ENCODE data around the gene NDRG4. TPM values are rescaled to one million over a fixed set of nuclear protein-coding genes. Genes with fewer than 3 reads are reported as not detected.

Gene NDRG4
- polyA plus RNA-seq, 1 donor from 2014 or later = 507 TPM

DNA sequence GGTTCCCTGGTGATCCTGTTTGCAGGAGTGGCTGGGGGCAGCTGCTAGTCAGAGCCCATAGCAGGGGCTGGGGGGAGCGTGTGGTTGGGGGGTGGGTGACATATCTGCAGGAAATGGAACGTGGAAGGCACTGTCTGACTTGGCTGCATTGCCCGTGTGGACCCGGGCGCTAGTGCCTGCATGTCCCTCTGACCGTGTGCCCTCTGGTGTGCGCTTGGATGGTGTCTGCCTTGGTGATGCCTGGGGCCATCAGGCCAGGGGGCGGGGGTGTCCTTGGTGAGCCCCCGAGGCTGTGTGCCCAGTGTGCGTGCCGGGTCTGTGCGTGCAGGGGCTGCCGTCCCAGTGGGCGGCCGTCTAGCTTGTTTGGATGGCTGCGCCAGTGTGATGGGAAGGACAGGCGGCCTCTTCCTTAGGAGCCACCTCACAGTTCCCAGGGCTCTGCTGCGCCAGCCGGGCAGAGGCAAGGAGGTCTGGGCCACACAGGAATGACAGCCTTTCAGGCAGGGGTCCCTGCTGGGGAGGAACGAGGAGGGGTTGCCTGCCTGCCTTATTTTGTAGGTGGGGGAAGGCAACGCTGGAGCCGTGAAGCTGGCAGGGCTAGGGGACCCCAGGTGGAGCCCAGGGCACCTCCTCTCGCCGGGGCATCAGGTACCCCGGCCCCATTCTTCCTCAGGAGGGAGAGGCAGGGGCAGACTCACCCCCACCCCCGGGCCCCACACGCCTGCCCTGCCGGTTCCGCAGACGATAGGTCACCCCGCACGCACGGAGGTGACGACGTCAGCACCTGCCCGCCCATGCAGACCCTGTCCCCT lies 693 bp downstream of the NDRG4 start:
- Histone ChIP-seq H3K79me2 (replicated peaks; ENCODE audit: insufficient read depth, low read length) (peaks cover 41% of the 10 kb centered on the region), H4K20me1 (ENCODE audit: insufficient read depth) (peaks cover 4% of the 10 kb centered on the region), H3K4me2 (ENCODE audit: low read length) (peak overlapping the region; percentile 77), H3K9ac (ENCODE audit: low read length) (peak overlapping the region; percentile 97), H3K27me3 (ENCODE audit: insufficient read depth, low read depth, low read length) (no peaks in the 10 kb centered on the region), H3K27ac (ENCODE audit: low read length) (peak overlapping the region; percentile 100), H3K36me3 (ENCODE audit: insufficient read depth, low read length) (no peaks in the 10 kb centered on the region), H3K9me2 (ENCODE audit: insufficient read depth, low read length) (no peaks in the 10 kb centered on the region), H3K4me3 (ENCODE audit: low read length) (peak overlapping the region; percentile 76), H2AFZ (ENCODE audit: low read depth, low read length) (peak overlapping the region; percentile 48), H3F3A (ENCODE audit: insufficient read depth, low read length, poor library complexity, severe bottlenecking) (peaks cover 16% of the 10 kb centered on the region), H3K9me3 (ENCODE audit: low read length) (no peaks in the 10 kb centered on the region)
- no peak for TF ChIP-seq EP300 (conservative IDR thresholded peaks at IDR 0.05; ENCODE audit: poor library complexity, severe bottlenecking)
- TF ChIP-seq, protein P1, sequence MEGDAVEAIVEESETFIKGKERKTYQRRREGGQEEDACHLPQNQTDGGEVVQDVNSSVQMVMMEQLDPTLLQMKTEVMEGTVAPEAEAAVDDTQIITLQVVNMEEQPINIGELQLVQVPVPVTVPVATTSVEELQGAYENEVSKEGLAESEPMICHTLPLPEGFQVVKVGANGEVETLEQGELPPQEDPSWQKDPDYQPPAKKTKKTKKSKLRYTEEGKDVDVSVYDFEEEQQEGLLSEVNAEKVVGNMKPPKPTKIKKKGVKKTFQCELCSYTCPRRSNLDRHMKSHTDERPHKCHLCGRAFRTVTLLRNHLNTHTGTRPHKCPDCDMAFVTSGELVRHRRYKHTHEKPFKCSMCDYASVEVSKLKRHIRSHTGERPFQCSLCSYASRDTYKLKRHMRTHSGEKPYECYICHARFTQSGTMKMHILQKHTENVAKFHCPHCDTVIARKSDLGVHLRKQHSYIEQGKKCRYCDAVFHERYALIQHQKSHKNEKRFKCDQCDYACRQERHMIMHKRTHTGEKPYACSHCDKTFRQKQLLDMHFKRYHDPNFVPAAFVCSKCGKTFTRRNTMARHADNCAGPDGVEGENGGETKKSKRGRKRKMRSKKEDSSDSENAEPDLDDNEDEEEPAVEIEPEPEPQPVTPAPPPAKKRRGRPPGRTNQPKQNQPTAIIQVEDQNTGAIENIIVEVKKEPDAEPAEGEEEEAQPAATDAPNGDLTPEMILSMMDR (IDR thresholded peaks at IDR 0.05; ENCODE audit: poor library complexity, severe bottlenecking) = no peak
- no peak for TF ChIP-seq EZH2 (IDR thresholded peaks at IDR 0.05; ENCODE audit: borderline replicate concordance, insufficient read depth, low read length, poor library complexity, severe bottlenecking)
- no peak for TF ChIP-seq SMC3 (conservative IDR thresholded peaks at IDR 0.05; ENCODE audit: poor library complexity)
- TF ChIP-seq TAF1 (IDR thresholded peaks at IDR 0.05; ENCODE audit: low read depth) = no peak
- no peak for TF ChIP-seq RAD21 (conservative IDR thresholded peaks at IDR 0.05)
- TF ChIP-seq MXI1 (conservative IDR thresholded peaks at IDR 0.05; ENCODE audit: poor library complexity, severe bottlenecking) = no peak
- TF ChIP-seq POLR2AphosphoS5 (IDR thresholded peaks at IDR 0.05) = no peak
- TF ChIP-seq, protein P2, sequence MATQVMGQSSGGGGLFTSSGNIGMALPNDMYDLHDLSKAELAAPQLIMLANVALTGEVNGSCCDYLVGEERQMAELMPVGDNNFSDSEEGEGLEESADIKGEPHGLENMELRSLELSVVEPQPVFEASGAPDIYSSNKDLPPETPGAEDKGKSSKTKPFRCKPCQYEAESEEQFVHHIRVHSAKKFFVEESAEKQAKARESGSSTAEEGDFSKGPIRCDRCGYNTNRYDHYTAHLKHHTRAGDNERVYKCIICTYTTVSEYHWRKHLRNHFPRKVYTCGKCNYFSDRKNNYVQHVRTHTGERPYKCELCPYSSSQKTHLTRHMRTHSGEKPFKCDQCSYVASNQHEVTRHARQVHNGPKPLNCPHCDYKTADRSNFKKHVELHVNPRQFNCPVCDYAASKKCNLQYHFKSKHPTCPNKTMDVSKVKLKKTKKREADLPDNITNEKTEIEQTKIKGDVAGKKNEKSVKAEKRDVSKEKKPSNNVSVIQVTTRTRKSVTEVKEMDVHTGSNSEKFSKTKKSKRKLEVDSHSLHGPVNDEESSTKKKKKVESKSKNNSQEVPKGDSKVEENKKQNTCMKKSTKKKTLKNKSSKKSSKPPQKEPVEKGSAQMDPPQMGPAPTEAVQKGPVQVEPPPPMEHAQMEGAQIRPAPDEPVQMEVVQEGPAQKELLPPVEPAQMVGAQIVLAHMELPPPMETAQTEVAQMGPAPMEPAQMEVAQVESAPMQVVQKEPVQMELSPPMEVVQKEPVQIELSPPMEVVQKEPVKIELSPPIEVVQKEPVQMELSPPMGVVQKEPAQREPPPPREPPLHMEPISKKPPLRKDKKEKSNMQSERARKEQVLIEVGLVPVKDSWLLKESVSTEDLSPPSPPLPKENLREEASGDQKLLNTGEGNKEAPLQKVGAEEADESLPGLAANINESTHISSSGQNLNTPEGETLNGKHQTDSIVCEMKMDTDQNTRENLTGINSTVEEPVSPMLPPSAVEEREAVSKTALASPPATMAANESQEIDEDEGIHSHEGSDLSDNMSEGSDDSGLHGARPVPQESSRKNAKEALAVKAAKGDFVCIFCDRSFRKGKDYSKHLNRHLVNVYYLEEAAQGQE (IDR thresholded peaks at IDR 0.05; ENCODE audit: borderline replicate concordance) = no peak

GRCh38 chr16:58501242-58502131 lies 1.5 kb downstream of the NDRG4 start:
- Histone ChIP-seq H3K9me2 (ENCODE audit: insufficient read depth, low read length) (no peaks in the 10 kb centered on the region), H3K36me3 (ENCODE audit: insufficient read depth, low read length) (no peaks in the 10 kb centered on the region), H2AFZ (ENCODE audit: low read depth, low read length) (peak overlapping the region; percentile 48), H4K20me1 (ENCODE audit: insufficient read depth) (peaks cover 4% of the 10 kb centered on the region), H3F3A (ENCODE audit: insufficient read depth, low read length, poor library complexity, severe bottlenecking) (peaks cover 15% of the 10 kb centered on the region), H3K4me2 (ENCODE audit: low read length) (peak overlapping the region; percentile 77), H3K27ac (ENCODE audit: low read length) (peak overlapping the region; percentile 100), H3K4me3 (ENCODE audit: low read length) (peak overlapping the region; percentile 76), H3K27me3 (ENCODE audit: insufficient read depth, low read depth, low read length) (no peaks in the 10 kb centered on the region), H3K9me3 (ENCODE audit: low read length) (no peaks in the 10 kb centered on the region), H3K79me2 (replicated peaks; ENCODE audit: insufficient read depth, low read length) (peaks cover 41% of the 10 kb centered on the region), H3K9ac (ENCODE audit: low read length) (peak overlapping the region; percentile 97)
- TF ChIP-seq, protein P1 (IDR thresholded peaks at IDR 0.05; ENCODE audit: poor library complexity, severe bottlenecking) = peak; percentile 16
- peak; percentile 71 for TF ChIP-seq TAF1 (IDR thresholded peaks at IDR 0.05; ENCODE audit: low read depth)
- peak; percentile 34 for TF ChIP-seq MXI1 (conservative IDR thresholded peaks at IDR 0.05; ENCODE audit: poor library complexity, severe bottlenecking)
- peak; percentile 44 for TF ChIP-seq SMC3 (conservative IDR thresholded peaks at IDR 0.05; ENCODE audit: poor library complexity)
- TF ChIP-seq, protein P2 (IDR thresholded peaks at IDR 0.05; ENCODE audit: borderline replicate concordance) = peak; percentile 10
- peak; percentile 61 for TF ChIP-seq EP300 (conservative IDR thresholded peaks at IDR 0.05; ENCODE audit: poor library complexity, severe bottlenecking)
- TF ChIP-seq POLR2AphosphoS5 (IDR thresholded peaks at IDR 0.05) = peak; percentile 94
- TF ChIP-seq EZH2 (IDR thresholded peaks at IDR 0.05; ENCODE audit: borderline replicate concordance, insufficient read depth, low read length, poor library complexity, severe bottlenecking) = no peak
- no peak for TF ChIP-seq RAD21 (conservative IDR thresholded peaks at IDR 0.05)

All from neural cell (in vitro differentiated cells).